AG09319 (cell line): ENCODE measurements around the gene SCN1B.
"Not testable (repeated sequence)": the region's sequence is repeated elsewhere in the genome, so short reads cannot be mapped to it uniquely, and the experiment has no call there.

Experiments used
- DNase-seq: peaks from one replicate; pipeline ENCODE4 v3.0.0-alpha.2; 2010; ENCODE audit warnings: low read depth; ENCODE audit errors: extremely low read depth
- CTCF ChIP-seq: IDR thresholded peaks from 2 replicates; pipeline ENCODE4 v1.5.1; 2011; ENCODE audit warnings: low read depth, mild to moderate bottlenecking, inconsistent platforms, low read length, moderate library complexity

SCN1B gene

DNA sequence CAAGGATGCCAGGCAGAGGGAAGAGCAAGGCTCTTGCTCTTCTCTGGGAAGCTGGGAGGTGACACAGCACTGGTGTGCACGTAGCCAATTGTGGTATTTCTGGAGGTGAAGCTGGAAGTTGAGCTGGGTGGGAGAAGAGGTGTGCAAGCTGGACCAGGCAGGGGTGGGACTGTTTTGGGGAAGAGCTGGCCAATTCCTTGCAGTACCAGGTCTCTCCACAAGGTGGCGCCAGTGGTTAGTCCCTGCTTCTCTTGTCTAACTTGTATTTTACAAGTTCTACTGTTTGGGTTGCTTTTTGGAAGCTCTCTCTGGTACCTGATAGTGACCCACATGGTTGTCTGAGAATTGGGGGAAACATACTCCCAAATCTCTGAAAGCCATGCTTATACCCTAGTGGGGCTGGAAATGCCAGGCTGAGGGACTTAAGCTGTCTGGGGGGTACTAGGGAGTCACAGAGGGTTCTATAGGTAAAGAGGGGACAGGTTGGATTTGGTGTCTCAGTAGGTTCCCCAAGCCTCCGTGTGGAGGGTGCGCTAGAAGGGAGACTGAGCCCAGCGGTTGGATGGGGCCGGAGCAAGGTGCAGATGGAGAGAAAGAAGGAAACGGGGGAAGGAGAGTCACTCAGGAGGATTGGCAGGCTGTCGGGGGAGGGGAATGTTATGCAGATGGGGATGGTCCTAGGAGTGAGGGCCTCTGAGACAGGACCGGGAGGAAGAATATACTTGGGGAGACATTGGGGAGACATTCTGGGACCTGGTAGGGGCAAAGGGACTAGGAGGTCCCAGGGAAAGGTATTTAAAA is 14.2 kb downstream of the SCN1B start:
- peak; percentile 97 for TF ChIP-seq CTCF
- no peak for DNase-seq

DNA sequence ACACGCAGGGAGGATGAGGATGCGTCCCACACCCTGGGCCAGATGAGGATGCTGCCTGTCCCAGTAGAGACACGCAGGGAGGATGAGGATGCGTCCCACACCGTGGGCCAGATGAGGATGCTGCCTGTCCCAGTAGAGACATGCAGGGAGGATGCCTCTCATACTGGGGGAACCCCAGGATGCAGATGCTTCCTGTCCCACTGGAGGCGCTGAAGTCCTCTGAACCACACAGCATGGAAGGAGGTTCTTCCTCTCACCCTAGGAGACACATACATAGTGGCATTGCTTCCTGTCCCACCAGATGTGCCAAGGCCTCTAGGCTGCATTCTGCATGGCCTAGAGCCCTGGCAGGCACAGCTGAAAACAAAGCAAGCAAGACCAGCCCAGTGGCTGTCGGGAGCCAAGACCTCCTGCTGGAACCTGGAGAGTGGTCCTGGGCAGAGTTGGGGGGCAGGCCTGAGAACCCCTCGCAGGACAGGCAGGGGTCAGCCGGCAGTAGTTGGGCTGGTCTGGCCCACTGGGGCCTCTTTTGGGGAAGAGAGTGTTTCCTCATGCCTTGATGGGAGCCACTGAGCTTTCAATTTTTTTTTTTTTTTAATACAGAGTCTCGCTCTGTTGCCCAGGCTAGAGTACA is 15.5 kb downstream of the SCN1B start:
- TF ChIP-seq CTCF = peak; percentile 24
- DNase-seq = no peak

GRCh38 chr19:35046461-35046860 is 16.2 kb downstream of the SCN1B start:
- no peak for DNase-seq
- no peak for TF ChIP-seq CTCF

DNA sequence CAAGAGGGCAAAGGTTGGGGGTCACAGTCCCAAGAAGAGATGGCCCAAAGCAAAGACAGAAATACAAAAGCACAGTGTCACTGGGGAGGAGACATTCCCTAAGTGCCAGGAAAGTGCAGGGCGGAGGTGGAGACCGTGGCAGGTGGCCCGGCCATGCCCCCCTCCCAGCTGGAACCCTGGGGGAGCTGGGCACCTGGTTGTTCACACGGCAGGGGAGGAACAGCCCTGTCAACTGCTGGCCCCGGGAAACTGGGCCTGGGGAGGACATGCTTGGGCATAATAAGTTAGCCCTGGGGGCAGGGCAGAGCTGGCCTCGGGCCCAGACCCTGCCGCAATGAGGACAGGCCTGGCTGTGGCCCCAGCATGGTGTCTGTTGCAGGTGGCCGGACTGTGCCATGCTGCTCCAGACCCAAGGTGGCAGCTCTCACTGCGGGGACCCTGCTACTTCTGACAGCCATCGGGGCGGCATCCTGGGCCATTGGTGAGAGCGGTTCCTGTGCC is 18.7 kb downstream of the SCN1B start:
- no peak for DNase-seq
- no peak for TF ChIP-seq CTCF

DNA sequence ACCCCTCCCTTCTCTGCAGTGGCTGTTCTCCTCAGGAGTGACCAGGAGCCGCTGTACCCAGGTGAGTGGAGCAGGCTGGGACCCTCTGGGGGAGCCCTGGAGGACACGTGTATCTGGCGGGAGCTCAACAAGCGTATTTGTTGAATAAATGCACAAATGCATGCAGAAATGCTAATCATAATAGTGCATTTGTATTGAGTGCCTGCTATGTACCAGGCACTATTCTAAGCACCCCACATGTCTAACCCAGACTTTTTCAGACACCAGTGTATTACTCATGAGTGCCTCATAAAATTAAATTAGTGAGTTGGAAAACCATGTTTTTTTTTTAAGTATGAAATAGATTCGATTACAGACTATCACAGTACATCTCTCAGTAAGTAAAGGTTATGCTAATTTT is 19.2 kb downstream of the SCN1B start:
- DNase-seq = no peak
- no peak for TF ChIP-seq CTCF

- DNase-seq = not testable (repeated sequence)
Observed at GRCh38 chr19:35050662-35051061, 20.4 kb downstream of the SCN1B start.

DNA sequence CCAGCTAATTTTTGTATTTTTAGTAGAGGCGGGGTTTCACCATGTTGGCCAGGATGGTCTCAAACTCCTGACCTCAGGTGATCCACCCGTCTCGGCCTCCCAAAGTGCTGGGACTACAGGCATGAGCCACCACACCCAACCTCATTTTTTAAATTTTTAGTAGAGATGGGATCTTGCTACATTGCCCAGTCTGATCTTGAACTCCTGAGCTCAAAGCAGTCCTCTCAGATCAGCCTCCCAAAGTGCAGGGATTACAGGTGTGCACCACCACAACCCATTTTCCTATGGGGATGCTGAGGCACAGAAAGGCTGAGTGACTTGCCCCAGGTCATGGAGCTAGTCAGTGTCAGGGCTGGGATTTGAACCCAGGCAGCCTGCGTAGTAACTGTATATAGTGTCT is 21.0 kb downstream of the SCN1B start:
- DNase-seq = not testable (repeated sequence)

DNA sequence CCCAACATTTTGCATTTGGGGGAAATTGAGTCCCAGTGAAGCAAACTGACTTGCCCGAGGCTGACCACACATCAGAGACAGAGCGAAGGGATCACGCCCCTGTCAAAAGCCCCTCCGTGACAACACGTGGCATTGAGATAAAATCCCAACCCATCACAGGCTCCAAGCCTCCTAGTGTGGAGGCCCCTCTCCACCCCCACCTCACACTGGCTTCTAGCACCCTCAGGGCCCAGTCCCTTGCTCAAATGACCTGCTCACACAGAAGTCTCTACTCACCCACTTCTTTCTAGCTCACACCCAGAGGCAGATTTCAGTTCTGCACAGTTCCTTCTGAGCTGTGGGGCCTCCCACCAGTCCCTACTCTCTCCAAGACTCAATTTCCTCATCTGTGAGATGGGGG is 21.5 kb downstream of the SCN1B start:
- TF ChIP-seq CTCF = no peak

More for the DNA sequence above, 21.5 kb downstream of the SCN1B start:
- no peak for DNase-seq
